ENCODE measurements around the gene SLCO4A1.
A peak's percentile ranks its signal among the peaks of the same experiment; 100 is the strongest.
"Not testable (repeated sequence)": the region's sequence is repeated elsewhere in the genome, so short reads cannot be mapped to it uniquely, and the experiment has no call there.

The SLCO4A1 gene

DNA sequence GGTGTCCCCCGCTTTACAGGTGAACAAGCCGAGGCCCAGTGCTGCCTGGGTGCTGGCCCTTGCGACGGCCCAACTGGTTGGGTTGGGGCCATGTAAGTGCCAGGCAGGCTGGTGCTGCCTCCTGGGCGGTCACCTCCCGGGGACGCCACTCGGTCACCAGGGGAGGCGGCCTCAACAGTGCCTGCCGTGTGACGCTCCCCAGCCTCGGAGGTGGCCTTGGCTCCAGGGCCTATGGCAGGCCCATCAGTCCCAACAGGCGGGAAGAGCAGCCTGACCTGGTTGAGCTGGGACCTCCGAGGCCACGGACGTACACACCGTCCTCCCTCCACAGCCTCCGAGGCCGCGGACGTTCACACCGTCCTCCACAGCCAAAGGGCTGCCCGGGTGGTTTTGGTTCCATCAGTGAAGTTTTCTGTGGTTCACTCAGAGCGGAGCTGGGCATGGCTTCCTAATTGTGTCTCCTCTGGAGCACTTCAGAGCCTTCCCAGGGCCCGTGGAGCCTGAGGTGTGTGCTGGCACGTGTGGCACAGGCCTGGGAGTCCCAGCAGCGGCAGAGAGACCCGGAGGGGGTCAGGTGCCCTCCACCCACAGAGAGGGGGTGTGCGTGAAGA, 19.3 kb upstream of the SLCO4A1 start:
- no peak for DNase-seq (ENCODE audit: low read depth, low spot score)

DNA sequence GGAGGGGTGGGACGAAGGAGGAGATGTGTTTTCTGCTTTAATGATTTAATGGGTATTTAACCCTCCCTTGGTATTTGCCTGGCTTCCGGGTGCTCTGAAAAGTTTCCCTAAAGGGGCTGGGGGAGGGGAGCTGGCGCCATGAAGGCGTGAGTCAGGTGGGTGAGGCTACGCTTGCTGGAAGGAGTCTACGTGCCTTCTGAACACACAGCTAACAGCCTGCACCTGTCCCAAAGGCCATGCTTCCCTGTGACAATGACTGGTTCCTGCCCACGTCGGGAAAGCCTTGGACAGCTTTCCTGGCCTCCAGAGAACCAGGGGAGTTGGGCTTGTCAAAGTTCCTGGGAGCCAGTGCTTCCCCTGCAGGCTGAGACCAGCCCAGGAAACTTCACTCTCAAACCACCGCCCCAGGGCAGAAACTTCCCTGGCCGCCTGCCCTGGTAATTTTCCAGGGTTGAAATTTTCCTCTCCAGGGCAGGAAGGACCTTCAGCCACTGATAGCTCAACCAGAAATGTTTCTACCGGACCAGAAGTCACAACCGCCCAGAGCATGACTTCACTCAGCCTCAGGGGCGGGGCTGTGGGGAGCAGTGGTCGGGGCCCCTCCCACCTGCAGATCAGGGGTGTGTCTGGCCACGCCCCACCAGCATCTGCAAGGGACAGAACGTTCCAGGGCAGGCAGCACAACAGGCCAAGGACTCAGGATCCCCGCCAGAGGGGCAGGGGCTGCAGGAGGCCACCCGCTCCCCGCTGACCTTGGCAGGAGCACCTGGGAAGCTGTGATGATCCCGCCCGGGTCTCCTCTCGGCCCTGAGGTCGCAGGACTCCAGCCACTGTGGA, 18.6 kb upstream of the SLCO4A1 start:
- peak; percentile 73 for DNase-seq (ENCODE audit: low read depth, low spot score)

DNA sequence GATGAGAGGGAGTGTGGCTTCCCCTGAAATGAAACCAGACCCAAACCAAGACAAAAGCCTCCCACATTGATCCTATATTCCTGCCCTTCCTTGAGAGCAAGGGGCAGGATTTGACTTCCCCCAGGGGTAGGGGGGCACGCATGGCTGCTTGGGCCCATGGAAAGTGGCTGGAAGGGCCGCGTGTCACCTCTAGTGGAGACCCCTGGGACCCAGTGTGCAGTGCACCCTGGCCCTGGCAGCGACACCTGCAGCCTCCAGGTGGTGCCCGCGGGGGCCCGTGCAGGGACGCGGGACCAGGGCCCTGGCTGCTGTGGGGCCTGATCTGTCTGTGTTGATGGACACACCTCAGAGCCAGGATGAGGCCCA, 18.0 kb upstream of the SLCO4A1 start:
- no peak for DNase-seq (ENCODE audit: low read depth, low spot score)

DNA sequence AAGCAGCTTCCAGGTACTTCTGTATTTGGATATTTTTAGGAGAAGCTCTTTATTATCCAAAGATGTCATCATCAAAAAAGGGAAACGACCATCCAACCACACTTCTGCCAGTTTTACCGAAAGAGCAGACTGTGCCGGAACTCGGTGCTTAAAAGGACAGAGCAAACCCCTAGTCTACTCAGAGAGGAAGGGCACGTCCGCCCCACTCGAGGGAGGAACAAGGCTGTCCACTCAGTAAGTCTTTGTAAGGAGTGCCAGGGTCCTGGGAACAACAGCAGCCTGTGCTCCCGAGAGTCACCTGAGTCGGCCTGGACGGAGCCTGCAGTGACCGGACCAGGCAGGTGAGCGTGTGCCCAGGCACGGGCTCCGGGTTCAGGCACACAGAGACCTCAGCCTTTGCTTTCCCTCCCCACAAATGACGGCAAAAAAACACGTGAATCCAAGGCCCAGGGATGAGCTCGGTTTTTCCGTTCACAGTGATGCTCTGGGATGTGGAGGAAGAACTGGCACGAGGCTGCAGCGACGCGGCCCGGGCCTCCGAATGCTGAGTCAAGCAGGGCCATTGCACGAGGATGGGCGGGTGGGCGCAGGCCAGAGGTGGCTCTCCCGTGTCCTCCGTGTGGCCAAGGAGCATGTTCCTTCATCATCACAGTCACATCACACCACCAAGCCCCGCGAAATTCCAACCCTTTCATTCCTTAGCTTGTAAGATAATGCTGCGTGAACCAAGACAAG, 17.4 kb upstream of the SLCO4A1 start:
- DNase-seq (ENCODE audit: low read depth, low spot score), result no peak

DNA sequence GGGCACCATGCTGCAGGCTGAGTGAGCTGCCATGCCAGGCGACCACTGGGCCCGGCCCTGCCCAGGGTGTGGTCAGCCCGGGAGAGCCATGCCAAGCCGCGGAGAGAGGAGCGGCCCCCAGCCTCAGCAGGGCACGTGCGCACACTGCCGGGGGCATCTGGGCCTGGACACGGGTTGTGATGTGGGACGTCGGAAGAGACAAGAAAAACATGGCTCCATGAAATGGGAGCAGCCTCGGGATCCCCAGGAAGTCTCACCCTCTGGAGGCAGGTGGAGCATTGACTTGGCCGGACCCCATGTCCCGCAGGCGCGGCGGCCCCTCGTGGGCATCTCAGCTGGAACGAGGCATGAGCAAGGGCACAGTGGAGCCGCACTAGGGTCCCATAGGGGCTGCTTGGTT, 16.8 kb upstream of the SLCO4A1 start:
- DNase-seq (ENCODE audit: low read depth, low spot score), result no peak

DNA sequence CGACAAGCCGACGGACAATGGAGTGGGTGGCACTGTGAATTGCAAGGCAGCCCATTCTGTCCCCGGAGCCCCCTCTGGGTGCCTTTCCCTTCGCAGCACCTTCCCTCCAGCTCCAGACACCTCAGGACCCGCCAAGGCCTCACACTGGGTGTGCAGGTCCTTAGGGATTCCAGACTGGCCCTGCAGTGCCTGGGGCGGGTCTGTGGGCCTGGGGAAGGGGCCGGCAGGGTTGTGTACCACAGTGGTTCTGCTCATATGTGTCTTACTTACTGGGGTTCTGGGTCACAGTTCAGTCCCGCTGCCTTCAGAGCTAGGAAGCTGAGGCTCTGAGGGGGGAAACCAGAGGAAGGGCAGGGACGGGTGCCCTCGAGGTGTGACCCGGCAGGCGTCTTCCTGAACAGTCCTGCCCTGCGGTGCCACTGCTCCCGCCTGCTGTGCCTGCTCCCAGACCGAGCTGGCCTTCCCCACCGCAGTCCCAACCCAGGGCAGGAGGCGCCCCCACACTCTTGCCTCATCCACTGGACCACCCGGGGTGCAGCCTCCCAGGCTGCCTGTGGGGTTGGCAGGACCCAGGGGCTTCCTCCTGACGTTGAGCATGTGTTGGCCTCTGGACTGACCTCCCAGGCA, 16.3 kb upstream of the SLCO4A1 start:
- no peak for DNase-seq (ENCODE audit: low read depth, low spot score)

DNA sequence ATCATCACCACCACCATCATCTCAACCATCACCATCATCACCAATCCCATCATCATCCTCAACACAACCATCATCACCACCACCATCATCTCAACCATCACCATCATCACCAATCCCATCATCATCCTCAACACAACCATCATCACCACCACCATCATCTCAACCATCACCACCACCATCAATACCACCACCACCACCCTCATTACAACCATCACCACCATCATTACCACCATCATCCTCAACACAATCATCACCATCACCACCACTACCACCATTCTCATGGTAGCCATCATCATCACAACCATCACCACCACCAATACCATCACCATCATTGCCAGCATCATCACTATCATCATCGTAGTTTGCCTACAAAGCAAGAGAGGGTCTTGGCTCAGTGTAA, 14.9 kb upstream of the SLCO4A1 start:
- not testable (repeated sequence) for DNase-seq (ENCODE audit: low read depth, low spot score)

DNA sequence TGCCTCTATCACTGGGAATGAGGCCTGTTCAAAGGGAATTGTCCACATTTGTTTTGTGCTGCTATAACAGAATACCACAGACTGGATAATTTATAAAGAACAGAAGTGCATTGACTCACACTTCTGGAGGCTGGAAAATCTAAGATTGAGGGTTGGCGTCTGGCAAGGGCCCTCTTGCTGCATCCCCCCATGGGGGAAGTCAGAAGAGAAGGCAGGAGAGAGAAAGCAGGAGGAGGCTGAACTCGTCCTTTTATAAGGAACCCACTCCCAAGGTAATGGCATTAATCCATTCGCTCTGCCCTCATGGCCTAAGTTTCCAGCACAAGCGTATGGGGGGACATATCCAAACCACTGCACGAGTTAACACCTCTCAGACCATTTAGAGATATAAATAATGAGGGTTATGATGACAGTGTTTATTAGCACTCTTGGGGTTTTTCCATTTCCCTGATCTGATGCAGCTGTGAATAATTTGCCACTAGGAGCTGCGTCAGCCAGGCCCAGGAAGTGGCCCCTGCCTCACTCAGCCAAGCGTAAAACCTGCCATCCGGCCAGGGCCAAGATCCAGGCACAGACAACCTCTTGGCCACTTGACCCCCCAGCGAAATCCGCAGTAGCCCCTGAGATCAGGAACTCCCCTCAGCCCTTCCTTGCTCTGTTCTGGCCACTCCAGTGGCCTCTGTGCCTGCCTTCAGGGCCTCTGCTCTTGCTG, 14.2 kb upstream of the SLCO4A1 start:
- DNase-seq (ENCODE audit: low read depth, low spot score), result no peak

DNA sequence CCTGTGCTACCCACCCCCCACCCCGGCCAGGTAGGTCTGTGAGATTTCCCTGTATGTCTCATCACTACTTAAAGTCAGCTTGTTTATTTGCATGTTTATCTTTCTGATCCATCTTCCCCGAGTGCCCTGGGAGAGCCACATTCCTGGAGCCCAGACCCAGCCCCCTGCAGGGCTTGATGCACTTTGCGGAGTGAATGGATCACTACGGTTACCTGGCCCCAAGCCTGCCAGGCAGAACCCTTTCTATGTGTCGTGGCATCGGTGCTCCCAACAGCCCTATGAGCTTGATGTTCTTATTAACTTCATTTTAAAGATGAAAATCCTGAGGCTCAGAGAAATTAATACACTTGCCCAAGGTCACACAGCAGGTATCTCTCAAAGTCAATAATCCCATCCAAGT, 13.6 kb upstream of the SLCO4A1 start:
- no peak for DNase-seq (ENCODE audit: low read depth, low spot score)

DNA sequence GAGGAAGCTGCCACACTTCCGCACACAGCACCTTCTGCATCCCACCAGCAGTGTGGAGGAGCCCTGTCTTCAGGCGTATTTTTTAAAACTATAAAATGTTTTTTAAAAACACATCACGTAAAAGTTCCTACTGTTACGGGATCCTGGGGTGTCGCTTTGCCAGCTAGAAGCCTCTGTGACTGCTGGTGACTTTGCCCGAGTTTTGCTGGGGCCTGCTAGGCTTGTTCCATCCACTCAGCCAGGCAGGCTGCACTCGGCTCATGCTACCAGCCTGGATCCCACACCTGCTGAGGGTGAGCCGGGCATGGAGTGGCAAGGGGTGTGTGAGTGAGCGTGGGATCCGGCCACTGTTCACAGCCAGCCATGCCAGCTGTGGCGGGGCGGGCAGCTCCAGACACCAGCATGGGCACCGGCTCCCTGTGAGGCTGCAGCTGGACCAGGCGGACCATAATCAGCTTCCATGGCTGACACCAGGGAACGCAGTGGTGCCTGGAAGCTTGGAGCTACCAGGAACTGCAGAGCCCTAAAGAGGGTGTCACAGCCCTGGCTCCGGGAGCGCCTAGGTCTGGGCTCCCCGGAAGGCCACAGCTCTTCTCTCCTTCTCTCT, 12.3 kb upstream of the SLCO4A1 start:
- DNase-seq (ENCODE audit: low read depth, low spot score), result no peak

DNA sequence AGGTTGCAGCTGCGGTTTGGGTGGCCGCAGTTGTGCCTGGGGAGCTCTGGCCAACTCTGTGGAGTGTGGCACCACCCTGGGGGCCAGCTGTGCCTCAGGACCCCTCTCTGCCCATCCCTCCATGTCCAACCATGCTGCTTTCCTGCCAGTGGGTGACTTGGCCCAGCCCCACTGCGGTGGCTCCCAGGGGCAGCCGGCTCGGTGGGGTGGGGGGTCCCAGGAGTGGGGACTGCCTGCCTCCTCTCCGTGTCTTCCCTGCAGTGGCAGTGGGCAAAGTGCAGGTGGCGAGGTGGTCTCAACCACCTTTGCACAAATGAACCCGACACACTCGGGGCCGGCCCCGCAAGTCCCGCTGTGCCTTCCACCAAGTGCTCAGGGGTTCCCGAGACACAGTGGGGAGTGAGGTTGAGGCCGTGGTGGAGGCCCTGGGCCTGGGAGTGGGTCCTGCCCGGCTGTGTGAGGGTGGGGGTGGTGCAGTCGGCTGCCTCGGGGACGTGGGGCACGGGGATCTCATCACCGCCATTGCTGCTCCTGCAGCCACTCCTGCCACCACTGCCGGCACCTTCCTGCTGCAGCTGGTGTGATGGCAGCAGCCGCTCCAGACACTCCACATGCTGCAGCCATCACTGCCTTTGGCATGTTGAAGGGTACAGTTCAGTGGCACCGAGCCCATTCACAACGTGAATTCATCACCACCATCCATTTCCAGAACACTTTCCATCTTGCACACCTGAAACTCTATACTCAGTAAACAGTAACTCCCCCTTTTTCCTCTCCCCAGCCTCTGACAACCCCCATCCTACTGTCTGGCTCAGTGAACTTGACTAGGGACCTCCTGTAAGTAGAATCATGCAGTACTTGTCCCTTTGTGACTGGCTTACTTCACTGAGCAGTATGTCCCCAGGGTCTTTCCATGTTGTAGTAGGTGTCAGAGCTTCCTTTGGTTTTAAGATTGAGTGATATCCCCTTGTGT, 10.7 kb upstream of the SLCO4A1 start:
- no peak for DNase-seq (ENCODE audit: low read depth, low spot score)

DNA sequence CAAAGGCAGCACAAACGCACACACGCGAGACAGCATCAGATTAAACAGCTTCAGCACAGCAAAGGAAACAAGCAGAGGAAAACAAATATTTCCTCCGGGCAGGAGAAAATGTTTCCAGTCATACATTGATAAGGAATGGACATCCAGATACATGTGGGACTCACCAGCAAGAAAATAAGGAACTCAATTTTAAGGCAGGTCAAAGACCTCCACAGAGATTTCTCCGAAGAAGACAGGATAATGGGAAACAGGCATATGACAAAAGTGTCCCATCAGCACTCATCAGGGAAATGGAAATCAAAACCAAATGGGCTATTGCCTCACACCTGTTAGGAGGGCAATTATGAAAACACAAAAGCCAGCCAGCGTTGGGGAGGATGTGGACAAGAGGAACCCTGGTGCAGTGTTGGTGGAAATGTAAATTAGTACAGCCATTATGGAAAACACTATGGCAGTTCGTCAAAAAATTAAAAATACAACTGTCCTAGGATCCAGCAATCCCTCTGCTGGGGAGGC, 9.7 kb upstream of the SLCO4A1 start:
- no peak for DNase-seq (ENCODE audit: low read depth, low spot score)

DNA sequence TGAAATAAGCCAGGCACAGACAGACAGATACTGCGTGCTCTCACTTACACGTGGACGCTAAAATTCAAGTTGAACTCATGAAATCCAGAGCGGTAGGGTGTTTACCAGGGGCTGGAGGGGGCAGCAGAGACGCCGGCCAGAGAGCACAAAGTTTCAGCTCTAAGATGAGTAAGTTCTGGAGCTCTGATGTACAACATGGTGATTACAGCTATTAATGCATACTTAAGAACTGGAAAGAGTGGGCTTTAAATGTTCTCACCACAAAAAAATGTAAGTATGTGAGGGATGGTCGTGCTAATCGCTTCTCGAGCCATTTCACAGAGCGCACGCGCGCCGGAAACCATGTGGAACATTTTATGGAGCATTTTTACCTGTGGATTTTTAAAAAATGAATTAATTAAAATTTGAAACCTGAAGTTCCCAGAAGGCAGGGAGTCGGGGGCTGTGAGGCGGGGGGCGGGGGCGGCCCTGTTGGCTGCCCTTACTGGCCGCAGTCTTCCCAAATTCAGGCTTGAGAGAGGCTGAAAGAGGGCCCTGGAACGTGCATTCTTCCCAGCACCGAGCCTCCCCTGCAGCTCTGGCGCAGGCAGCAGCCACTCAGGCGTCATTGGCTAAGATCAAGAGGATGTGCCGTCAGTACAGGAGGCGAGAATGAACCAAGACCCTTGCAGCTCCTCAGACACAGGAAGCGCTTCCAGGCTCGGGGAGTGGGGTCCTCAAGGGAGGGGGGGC, 8.5 kb upstream of the SLCO4A1 start:
- no peak for DNase-seq (ENCODE audit: low read depth, low spot score)

DNA sequence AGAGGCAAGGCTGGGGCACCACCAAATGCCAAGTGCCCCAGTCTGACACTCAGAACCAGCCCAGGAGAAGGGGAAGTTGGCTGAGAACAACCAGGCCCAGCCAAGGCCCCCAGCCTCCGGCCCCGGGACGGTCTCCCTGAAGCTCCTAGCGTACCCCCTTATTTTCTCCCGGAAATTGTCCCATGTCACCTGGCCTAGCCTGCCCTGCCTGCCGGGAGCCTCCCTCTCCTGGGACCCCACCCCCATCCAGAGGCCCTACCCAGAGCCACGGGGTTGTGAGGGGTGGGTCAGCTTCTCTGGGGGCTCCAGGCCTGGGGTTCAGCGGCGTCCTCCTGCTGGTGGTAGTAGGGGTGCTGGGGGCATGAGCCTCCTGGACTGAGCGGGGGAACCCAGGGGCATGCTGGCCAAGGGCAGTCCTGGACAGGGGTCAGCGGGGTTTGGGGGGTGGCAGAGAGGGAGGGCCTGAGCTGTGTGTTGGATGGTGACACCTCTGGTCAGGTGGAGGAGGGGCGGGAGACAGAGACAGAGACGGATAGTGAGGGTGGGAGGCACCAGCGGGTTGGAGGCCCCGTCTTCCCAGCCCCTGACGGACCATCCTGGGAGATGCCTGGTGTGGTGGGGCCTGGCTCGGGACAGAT, 7.9 kb upstream of the SLCO4A1 start:
- DNase-seq (ENCODE audit: low read depth, low spot score), result no peak

DNA sequence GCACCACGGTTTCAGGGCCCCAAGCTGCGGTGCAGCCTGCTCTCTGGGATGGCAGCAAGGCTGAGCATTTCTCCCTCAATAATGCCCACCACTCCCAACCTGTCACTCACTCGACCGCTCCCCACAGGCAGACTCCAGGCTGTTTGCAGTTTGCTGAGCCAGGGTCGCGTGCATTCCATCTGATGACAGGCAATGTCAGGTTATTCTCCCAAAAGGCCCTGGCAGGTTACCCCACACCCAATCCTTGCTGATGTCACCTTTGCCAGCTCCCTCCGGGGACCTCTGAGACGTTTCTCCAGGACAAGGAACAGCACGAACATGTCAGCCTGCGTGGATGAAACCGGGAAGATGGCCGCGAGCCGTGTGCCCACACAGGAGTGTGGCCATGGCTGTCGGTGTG, 7.1 kb upstream of the SLCO4A1 start:
- no peak for DNase-seq (ENCODE audit: low read depth, low spot score)

DNA sequence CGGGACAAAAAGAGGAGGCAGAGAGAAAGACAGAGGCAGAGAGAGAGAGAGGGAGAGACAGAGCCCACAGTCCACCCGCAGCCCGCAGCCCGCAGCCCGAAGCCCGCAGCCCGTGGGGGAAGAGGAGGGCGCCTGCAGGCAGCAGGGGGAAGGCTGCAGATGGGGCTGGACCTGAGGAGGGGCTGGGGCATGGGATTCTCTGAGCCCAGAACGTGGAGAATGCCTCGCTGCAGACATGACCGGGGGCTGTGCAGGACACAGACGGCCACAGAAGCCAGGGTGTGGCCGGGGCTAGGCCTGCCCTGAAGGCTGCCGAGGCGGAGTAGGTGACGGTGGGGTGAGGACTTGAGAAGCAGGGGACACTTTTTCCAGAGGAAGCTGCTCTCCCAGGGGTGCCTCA, 6.5 kb upstream of the SLCO4A1 start:
- no peak for DNase-seq (ENCODE audit: low read depth, low spot score)

DNA sequence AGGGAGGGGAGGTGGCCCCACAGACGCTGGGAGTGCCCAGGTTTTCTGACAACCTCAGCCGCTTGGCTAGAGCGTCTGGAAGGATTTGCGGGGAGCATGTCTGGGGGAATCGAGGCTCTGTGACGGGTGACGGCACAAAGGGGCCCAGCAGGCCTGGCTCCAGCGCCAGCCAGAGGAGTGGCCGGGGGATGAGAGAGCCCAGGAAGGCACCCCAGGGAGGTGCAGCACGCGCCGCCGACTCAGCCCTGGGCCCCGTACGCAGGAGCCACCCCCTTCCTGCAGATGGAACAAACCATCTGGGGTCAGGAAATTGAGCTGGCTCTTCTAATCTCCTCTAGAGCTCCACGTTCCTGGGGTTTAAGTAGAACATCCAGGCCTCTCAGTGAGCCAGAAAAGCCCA, 5.9 kb upstream of the SLCO4A1 start:
- DNase-seq (ENCODE audit: low read depth, low spot score), result no peak

DNA sequence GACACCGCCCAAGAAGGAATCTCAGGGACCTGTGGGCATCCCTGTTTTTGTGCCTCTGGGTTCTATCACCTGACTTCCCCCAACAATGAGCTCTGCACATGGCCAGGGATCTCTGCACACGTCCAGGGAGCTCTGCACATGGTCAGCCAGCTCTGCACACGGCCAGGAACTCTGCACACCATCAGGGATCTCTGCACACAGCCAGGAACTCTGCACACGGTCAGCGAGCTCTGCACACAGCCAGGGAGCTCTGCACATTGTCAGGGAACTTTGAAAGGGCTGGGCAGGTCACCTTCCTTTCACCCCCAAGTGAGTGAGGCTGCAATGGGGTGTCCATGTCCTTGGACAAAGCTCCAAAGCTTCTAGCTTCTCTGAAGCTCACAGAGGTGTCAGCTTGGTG, 5.2 kb upstream of the SLCO4A1 start:
- DNase-seq (ENCODE audit: low read depth, low spot score), result no peak
